ENCODE data around the gene SHMT2.

GRCh38 chr12:57205931-57206330 lies 23.6 kb upstream of the SHMT2 start:
- TF ChIP-seq CTCF (IDR thresholded peaks at IDR 0.05) (no peak), POLR2A (IDR thresholded peaks at IDR 0.05) (no peak)
